Astrocyte of the spinal cord (primary cell): ENCODE results near the gene LDLRAD4.

Experiments used
- DNase-seq: peaks from one replicate; pipeline ENCODE4 v3.0.0; 2011; ENCODE audit warnings: low read depth, low spot score
- H3K4me3 ChIP-seq: 2 replicates; pipeline ENCODE4 v1.5.1; 2011; ENCODE audit warnings: low read depth, mild to moderate bottlenecking, low read length, moderate library complexity
- CTCF ChIP-seq: IDR thresholded peaks from 2 replicates; pipeline ENCODE4 v1.5.1; 2012; ENCODE audit warnings: low read depth, mild to moderate bottlenecking, low read length, inconsistent platforms
- in situ Hi-C: cut with HindIII; loops from 2 replicates; pipeline ENCODE4 v1.10.0; 2017; ENCODE audit warnings: low sequenced_read_pairs

Gene LDLRAD4

DNA sequence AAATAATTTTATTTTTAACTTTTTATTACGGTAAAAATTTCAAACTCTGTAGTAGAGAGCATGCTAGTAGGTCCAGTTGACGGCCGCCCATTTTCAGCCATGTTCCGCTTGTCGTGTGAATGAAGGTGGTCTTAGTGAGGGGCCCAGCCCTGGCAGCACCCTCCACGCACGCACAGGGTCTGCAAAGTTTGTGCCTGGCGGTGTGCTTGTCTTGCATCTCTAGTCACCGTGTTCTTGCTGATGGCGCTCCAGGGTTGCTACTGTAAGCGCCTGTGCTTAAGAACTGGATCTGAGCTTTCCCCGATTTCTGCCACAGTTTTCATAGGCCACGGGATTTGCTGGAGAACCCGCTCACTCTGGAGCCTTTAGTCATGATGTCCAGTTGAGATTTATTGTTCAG, 28.9 kb downstream of the LDLRAD4 start:
- in situ Hi-C loops, result no loop called here
- TF ChIP-seq CTCF, result no peak
- no peak for DNase-seq
- H3K4me3 ChIP-seq, result no peak overlapping the region

DNA sequence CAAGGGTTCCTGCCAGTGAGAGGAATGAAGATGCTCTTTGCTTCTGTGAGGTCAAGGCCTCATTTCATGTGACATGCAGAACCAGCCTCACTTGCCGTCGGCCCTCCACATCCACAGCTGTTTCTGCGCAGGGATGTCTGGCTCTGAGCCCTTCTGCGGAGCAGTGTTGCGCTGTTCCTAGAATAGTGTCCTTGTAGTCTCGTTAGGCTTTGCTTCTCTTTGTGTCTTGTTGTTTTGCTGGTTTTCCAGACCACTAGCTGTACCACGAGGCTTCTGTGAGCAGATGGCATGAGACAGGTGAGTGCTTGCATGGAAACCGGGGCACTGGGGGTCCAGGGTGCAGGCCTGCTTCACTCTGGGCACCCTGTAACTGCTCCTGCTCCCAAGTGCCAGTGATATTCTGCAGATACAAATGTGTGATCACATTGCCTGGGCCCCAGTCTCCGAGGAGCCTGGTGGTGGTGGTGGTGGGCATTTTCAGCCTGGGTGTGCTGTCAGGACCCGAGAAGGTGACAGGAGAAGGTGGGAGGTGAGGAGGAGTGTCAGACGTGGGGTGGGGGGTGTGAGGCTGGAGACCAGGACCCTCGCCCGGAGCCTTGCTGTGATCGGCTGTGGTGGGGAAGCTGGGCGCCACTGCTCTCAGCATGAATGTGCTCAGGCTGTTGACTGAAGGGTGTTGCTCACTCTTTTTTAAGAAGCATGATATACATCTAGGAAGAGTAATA, 34.3 kb downstream of the LDLRAD4 start:
- no peak for DNase-seq
- no peak overlapping the region for H3K4me3 ChIP-seq
- in situ Hi-C loops, result no loop called here
- no peak for TF ChIP-seq CTCF

GRCh38 chr18:13253786-13254688, 35.5 kb downstream of the LDLRAD4 start:
- DNase-seq, result no peak
- in situ Hi-C loops, result no loop called here
- TF ChIP-seq CTCF, result no peak
- no peak overlapping the region for H3K4me3 ChIP-seq

DNA sequence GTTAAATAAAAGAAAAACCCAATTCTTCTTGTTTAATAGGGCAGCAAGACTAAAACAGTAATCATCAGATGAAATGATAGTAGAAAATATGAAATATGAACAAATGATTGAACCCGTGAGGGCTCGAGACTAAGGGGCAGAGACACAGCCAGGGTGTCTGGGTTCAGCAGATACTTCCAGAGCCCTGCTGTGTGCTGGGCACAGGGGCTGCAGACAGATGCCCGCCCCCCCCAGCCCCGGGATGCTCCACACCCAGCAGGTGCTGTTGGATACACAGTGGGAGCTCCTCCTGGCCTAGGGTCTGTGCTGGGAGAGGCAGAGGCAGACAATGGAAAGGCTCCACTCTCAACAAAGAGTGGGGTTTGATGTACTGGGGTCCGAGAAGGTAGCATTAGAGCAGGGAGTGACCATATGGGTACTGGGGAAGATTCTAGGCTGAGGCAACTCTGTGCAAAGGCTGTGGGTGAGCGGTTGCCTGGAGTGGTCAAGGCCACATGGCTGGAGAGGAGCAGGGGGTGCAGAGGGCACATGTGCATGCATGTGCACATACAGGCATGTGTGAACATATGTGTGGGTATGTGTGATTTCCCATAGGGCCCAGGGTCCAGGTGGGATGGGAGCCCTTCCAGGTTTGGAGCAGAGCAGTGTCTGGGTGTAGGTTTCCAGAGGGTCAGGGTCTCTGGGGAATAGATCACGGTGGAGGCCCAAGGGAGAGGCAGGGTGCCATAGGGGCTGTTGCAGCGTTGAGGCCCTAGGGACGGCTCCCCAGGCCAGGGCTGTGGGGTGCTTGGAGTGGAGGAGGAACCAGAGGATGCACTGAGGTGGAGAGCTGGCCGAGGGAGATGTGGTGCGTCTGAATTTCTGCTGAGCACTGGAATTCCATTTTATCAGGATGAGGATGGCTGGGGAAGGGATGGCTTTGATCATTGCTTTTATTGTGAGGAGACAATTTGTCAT, 36.7 kb downstream of the LDLRAD4 start:
- in situ Hi-C loops, result no loop called here
- DNase-seq, result no peak
- TF ChIP-seq CTCF, result no peak
- no peak overlapping the region for H3K4me3 ChIP-seq

DNA sequence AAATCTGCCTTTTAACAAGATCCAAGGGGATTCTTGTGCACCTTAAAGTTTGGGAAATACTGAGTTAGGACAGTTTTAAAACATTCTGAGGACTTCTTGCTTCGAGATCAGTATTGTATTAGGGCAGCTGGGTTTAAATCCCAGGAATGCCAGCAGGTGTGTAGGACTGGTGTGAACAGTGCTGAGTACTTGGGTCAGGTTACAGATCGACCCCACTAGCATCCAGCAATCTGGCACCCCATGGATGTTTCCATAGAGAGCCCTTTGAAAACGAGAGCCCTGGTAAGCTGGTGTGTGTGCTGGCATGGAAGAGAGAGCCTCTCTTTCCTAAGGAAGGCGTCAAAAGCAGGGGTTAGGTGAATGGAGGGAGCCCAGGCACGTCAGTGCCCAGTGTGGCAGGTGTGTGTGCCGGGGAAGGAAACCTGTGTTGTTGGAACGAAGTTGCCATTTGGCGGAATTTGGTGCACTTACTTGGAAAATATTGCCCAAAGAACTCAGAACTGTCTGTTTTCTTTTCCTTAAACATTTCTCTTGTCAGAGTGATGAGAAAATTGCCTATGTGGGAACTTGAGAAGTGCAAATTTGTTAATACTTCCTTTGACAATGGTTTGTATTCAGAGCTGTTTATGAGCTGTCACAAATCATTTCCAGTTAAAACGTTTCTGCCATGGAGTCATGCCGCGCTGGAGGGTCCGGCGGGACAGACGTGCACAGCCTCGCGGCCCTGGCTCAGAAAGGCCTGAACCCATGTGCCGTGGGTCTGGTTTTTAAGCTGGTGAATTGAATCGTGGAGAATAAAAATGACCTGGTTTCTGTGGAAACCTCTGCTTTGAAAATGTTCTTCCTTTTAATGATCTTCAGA, 38.1 kb downstream of the LDLRAD4 start:
- DNase-seq, result no peak
- in situ Hi-C loops, result no loop called here
- no peak for TF ChIP-seq CTCF
- no peak overlapping the region for H3K4me3 ChIP-seq
